NB4 (cell line): ENCODE measurements around the gene KDR.

Experiments
- DNase-seq: peaks from one replicate; pipeline ENCODE4 v3.0.0; 2010; ENCODE audit warnings: low read depth
- H3K4me3 ChIP-seq: one replicate; pipeline ENCODE4 v1.5.1; 2011; ENCODE audit warnings: mild to moderate bottlenecking, low read depth, low read length, moderate library complexity
- MYC ChIP-seq: IDR thresholded peaks from 2 replicates; pipeline ENCODE4 v1.6.1; 2011; ENCODE audit warnings: low read depth, low read length
- POLR2A ChIP-seq: IDR thresholded peaks from 2 replicates; pipeline ENCODE4 v1.6.1; 2011; ENCODE audit warnings: mild to moderate bottlenecking; ENCODE audit not compliant: insufficient read length; ENCODE audit errors: extremely low read depth
- TF ChIP-seq, protein P1 (sequence below): IDR thresholded peaks from 2 replicates; pipeline ENCODE4 v1.6.1; 2011; ENCODE audit warnings: low read depth, low read length
- TF ChIP-seq, protein P2 (sequence below): IDR thresholded peaks from one replicate; pipeline ENCODE4 v1.5.1; 2012; ENCODE audit warnings: low read depth, low read length

Gene KDR

DNA sequence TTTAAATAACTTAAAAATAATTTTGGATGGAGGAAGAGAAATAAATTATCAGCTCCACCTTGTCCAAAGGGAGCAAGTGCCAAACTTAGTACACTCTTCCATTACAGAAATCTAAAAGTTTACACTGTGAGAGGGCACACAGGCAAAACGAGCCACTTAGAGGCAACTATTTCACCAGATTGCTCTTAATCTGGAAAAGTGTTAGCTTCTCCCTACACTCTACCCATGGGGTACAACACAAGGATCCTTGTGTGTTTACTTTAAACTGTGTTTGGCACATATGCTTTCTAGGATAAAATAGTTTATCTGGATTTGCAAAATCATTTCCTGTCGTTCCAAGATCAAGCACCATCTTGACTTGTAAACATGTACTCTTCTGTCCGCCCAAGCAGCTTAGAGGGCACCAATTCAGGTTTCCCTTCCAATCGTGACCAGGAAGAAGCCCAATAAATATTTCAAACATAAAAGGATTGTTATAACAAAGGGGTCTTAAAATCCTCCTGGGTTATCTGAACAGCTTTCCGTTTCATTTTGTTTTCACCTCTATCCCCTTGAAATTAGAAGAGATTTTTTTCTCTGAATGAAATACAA is 29.0 kb upstream of the KDR start:
- no peak overlapping the region for H3K4me3 ChIP-seq
- DNase-seq, result no peak
- TF ChIP-seq, protein P1, sequence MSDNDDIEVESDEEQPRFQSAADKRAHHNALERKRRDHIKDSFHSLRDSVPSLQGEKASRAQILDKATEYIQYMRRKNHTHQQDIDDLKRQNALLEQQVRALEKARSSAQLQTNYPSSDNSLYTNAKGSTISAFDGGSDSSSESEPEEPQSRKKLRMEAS, result no peak
- no peak for TF ChIP-seq MYC

DNA sequence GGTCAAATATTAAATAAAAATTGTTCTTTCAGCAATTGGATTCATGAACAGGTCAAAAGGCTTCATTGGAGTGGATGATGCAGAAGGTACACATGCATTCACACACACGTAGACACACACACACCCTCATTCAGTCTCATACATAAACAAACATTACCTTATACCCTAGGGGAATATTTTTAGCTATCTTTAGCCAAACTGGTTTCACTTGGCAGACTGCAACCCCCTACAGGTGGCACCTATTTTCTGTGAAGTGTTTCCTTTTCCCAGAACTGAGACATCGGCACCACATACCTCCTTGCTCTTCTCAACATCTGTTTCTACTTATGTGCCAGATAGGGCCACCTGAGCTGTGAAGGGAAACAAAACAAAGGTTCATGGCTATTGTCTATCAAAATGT is 18.5 kb upstream of the KDR start:
- no peak overlapping the region for H3K4me3 ChIP-seq
- TF ChIP-seq, protein P1, result no peak
- TF ChIP-seq, protein P2, sequence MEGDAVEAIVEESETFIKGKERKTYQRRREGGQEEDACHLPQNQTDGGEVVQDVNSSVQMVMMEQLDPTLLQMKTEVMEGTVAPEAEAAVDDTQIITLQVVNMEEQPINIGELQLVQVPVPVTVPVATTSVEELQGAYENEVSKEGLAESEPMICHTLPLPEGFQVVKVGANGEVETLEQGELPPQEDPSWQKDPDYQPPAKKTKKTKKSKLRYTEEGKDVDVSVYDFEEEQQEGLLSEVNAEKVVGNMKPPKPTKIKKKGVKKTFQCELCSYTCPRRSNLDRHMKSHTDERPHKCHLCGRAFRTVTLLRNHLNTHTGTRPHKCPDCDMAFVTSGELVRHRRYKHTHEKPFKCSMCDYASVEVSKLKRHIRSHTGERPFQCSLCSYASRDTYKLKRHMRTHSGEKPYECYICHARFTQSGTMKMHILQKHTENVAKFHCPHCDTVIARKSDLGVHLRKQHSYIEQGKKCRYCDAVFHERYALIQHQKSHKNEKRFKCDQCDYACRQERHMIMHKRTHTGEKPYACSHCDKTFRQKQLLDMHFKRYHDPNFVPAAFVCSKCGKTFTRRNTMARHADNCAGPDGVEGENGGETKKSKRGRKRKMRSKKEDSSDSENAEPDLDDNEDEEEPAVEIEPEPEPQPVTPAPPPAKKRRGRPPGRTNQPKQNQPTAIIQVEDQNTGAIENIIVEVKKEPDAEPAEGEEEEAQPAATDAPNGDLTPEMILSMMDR, result no peak
- no peak for TF ChIP-seq MYC
- no peak for TF ChIP-seq POLR2A
- DNase-seq, result no peak

DNA sequence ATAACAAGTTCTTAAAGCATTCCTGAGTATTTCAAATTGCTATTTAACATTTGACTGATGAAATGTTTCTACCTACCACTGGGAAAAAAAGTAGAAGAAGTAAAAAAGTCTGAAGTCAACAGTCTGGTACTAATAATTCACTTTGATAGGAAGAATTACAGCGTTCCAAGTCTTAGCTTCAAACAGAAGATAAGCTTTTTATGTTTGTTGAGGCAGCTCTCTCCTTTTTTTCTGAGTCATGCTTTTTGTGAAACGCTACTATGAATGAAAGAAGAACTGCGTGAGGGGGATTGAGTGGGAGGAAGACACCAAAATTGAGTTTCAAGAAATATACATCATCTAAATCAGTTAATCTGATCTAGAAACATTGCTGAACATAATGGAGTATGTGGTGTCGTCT is 13.0 kb upstream of the KDR start:
- H3K4me3 ChIP-seq, result no peak overlapping the region
- no peak for DNase-seq
- TF ChIP-seq MYC, result no peak
- TF ChIP-seq, protein P2, result no peak
- TF ChIP-seq POLR2A, result no peak
- TF ChIP-seq, protein P1, result no peak

DNA sequence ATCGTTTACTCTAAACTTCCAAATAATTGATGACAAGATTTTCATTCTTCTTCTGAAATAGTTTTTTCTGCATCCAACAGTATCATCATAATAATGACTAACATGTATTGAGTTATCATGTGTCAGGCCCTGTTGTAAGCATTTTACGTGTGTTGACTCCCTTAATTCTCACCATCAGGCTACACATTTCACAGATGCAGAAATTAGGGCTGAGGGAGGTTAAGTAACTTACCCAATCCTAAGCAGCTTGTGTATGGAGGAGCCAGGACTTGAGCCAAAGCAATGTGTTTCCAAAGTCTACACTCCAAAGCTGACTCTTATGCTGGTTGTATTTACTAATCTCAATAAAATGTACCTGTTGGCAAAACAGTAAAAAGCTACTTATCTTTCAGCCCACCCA is 11.2 kb upstream of the KDR start:
- no peak overlapping the region for H3K4me3 ChIP-seq
- TF ChIP-seq, protein P1, result no peak
- TF ChIP-seq, protein P2, result no peak
- TF ChIP-seq MYC, result no peak
- TF ChIP-seq POLR2A, result no peak
- no peak for DNase-seq

DNA sequence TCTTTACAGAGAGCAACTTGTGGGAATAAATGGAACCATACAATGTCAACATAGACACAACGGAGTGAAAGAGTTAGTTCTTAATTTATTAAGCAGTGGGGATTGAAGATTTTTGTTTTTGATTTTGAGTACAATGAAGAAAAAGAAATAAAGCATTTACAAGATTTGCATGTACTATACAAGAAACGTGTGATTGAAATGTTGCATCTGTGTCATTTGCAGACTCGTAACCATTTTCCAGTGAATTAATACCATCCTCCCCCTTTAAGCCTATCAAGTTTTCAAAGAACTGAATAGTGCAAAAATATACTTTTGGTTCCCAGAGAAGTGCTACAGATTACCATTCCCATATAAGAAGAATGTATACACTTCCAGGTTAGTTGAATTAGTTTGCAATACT is 8.6 kb upstream of the KDR start:
- no peak for DNase-seq
- no peak overlapping the region for H3K4me3 ChIP-seq
- TF ChIP-seq, protein P1, result no peak
- no peak for TF ChIP-seq MYC
- TF ChIP-seq POLR2A, result no peak
- TF ChIP-seq, protein P2, result no peak

DNA sequence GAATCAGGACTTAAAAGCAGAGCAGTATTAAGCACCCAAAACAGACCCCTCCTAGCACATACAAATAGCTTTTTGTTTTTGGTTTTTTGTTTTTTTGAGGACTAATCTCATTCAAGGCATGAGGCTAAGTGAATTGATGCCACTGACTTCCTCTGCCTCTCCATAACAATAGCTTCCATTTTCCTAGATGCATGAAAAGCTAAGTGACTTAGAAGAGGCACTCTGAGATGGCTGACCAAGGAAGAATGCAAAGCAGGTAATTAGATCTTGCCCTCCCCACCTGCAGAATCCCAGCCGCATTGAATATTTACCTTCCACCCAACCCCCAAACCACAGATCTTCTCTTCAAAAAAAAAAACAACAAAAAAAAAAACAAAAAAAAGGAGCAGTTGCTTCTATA is 7.4 kb upstream of the KDR start:
- no peak for DNase-seq
- TF ChIP-seq, protein P1, result no peak
- TF ChIP-seq MYC (no peak), POLR2A (no peak)
- TF ChIP-seq, protein P2, result no peak
- H3K4me3 ChIP-seq, result no peak overlapping the region
